Spinal cord (tissue), 10 donors: Measurements from ENCODE around the gene DCDC2B. TPM values are rescaled to one million over a fixed set of nuclear protein-coding genes. Genes with fewer than 3 reads are reported as not detected.

ENCODE experiments used
- DNase-seq, 6 donors: peaks; one replicate each; pipeline versions ENCODE4 v3.0.0 to v3.0.0-alpha.2; 2013 to 2015; ENCODE audit warnings: low spot score in 6 of 6, low read depth in 4 of 6
- H3K27ac ChIP-seq: one replicate; pipeline ENCODE4 v1.5.1; 2013; ENCODE audit warnings: low read depth, low read length, control low read depth
- H3K27me3 ChIP-seq: one replicate; pipeline ENCODE4 v1.6.1; 2013; ENCODE audit warnings: low read length; ENCODE audit not compliant: control insufficient read depth, insufficient read depth
- H3K36me3 ChIP-seq: one replicate; pipeline ENCODE4 v1.6.1; 2013; ENCODE audit warnings: low read length; ENCODE audit not compliant: control insufficient read depth, insufficient read depth
- H3K4me1 ChIP-seq: one replicate; pipeline ENCODE4 v1.6.1; 2013; ENCODE audit warnings: low read length; ENCODE audit not compliant: control insufficient read depth, insufficient read depth
- H3K4me3 ChIP-seq: one replicate; pipeline ENCODE4 v1.5.1; 2013; ENCODE audit warnings: low read depth, low read length, control low read depth
- H3K9me3 ChIP-seq: one replicate; pipeline ENCODE4 v1.6.1; 2013; ENCODE audit warnings: low read length; ENCODE audit not compliant: control insufficient read depth, insufficient read depth
- WGBS: methylation state at CpG from one replicate; pipeline ENCODE4 v1.1.5; 2013; ENCODE audit warnings: missing lambda C conversion rate; ENCODE audit not compliant: insufficient coverage; 5-methylcytosine and 5-hydroxymethylcytosine counted together
- polyA plus RNA-seq, 2 donors: library from polyadenylated mRNA; unstranded; fragments of 120-200 nt; gene quantifications; one replicate each; pipeline ENCODE4 v1.2.1, GENCODE V29; 2013; ENCODE audit not compliant: insufficient read length in 2 of 2
- total RNA-seq, 2 donors: library from RNA; depleted of rRNA in 1 of 2; stranded (reverse); fragments of 120-200 nt in 1 of 2; fragments of >200 nt in 1 of 2; gene quantifications; one replicate each; pipeline versions ENCODE4 v1.2.3 to v1.2.4, GENCODE V29; 2013 to 2014
- donor health status: healthy.

The DCDC2B gene
- total and polyA plus RNA-seq, 4 donors, result 0.28 to 2.6 (median 0.82) TPM; not detected in 1

- no peak overlapping the region for H3K27ac ChIP-seq
- no peak for DNase-seq
- no peaks in the 10 kb centered on the region for H3K9me3 ChIP-seq
- no peaks in the 10 kb centered on the region for H3K27me3 ChIP-seq
- WGBS, result 87% methylated on average over 6 of the region's 6 CpGs
- H3K4me3 ChIP-seq, result no peak overlapping the region
- H3K4me1 ChIP-seq, result peaks cover 23% of the 10 kb centered on the region
- peaks cover 79% of the 10 kb centered on the region for H3K36me3 ChIP-seq
Measured at GRCh38 chr1:32194984-32195383, 13.9 kb upstream of the DCDC2B start.

GRCh38 chr1:32195531-32195930, 13.4 kb upstream of the DCDC2B start:
- peaks cover 29% of the 10 kb centered on the region for H3K4me1 ChIP-seq
- H3K9me3 ChIP-seq, result no peaks in the 10 kb centered on the region
- 83% methylated on average over 2 of the region's 3 CpGs for WGBS
- no peak overlapping the region for H3K4me3 ChIP-seq
- DNase-seq, result no peak
- no peaks in the 10 kb centered on the region for H3K27me3 ChIP-seq
- peaks cover 74% of the 10 kb centered on the region for H3K36me3 ChIP-seq
- no peak overlapping the region for H3K27ac ChIP-seq

- Histone ChIP-seq H3K36me3 (peaks cover 67% of the 10 kb centered on the region), H3K9me3 (no peaks in the 10 kb centered on the region), H3K27me3 (no peaks in the 10 kb centered on the region), H3K4me1 (peaks cover 33% of the 10 kb centered on the region), H3K4me3 (no peak overlapping the region), H3K27ac (no peak overlapping the region)
- DNase-seq, result no peak
Measured at GRCh38 chr1:32195972-32196823, 12.7 kb upstream of the DCDC2B start.

- Histone ChIP-seq H3K27ac (no peak overlapping the region), H3K4me1 (peaks cover 42% of the 10 kb centered on the region), H3K36me3 (peaks cover 62% of the 10 kb centered on the region), H3K9me3 (no peaks in the 10 kb centered on the region), H3K27me3 (no peaks in the 10 kb centered on the region), H3K4me3 (no peak overlapping the region)
- no peak for DNase-seq
- 86% methylated on average over 1 of the region's 1 CpG for WGBS
Measured at GRCh38 chr1:32197074-32197473, 11.8 kb upstream of the DCDC2B start.

GRCh38 chr1:32197837-32198236, 11.1 kb upstream of the DCDC2B start:
- H3K36me3 ChIP-seq, result peaks cover 60% of the 10 kb centered on the region
- DNase-seq, result no peak
- 58% methylated on average over 5 of the region's 6 CpGs for WGBS

GRCh38 chr1:32198237-32199042, 10.4 kb upstream of the DCDC2B start:
- peaks cover 58% of the 10 kb centered on the region for H3K36me3 ChIP-seq
- DNase-seq, result no peak
- H3K9me3 ChIP-seq, result no peaks in the 10 kb centered on the region
- no peak overlapping the region for H3K27ac ChIP-seq
- no peak overlapping the region for H3K4me3 ChIP-seq
- WGBS, result 90% methylated on average over 3 of the region's 3 CpGs
- H3K27me3 ChIP-seq, result no peaks in the 10 kb centered on the region
- H3K4me1 ChIP-seq, result peaks cover 43% of the 10 kb centered on the region

More at GRCh38 chr1:32197837-32198236, 11.1 kb upstream of the DCDC2B start:
- Histone ChIP-seq H3K4me1 (peaks cover 43% of the 10 kb centered on the region), H3K27ac (no peak overlapping the region), H3K27me3 (no peaks in the 10 kb centered on the region), H3K9me3 (no peaks in the 10 kb centered on the region), H3K4me3 (no peak overlapping the region)

- 60% methylated on average over 2 of the region's 4 CpGs for WGBS
- Histone ChIP-seq H3K4me3 (peak overlapping the region; percentile 4), H3K27ac (peak overlapping the region; percentile 96), H3K27me3 (no peaks in the 10 kb centered on the region), H3K36me3 (peaks cover 58% of the 10 kb centered on the region), H3K4me1 (peaks cover 43% of the 10 kb centered on the region), H3K9me3 (no peaks in the 10 kb centered on the region)
- DNase-seq, result no peak
Measured at GRCh38 chr1:32199043-32199716, 9.7 kb upstream of the DCDC2B start.

- WGBS, result 33% methylated on average over 3 of the region's 6 CpGs
- no peaks in the 10 kb centered on the region for H3K9me3 ChIP-seq
- peak overlapping the region; percentile 96 for H3K27ac ChIP-seq
- no peaks in the 10 kb centered on the region for H3K27me3 ChIP-seq
- peak overlapping the region; percentile 64 for H3K4me3 ChIP-seq
- peaks cover 44% of the 10 kb centered on the region for H3K4me1 ChIP-seq
- DNase-seq, result peak in 1 of 6 donors; percentile 58
- peaks cover 57% of the 10 kb centered on the region for H3K36me3 ChIP-seq
Measured at GRCh38 chr1:32199717-32200072, 9.2 kb upstream of the DCDC2B start.

- peaks cover 52% of the 10 kb centered on the region for H3K4me1 ChIP-seq
- H3K27me3 ChIP-seq, result no peaks in the 10 kb centered on the region
- peaks cover 54% of the 10 kb centered on the region for H3K36me3 ChIP-seq
- H3K27ac ChIP-seq, result peak within 1 kb of the TSS; percentile 96
- peak within 1 kb of the TSS; percentile 64 for H3K4me3 ChIP-seq
- 0% methylated on average over 22 of the region's 34 CpGs for WGBS
- DNase-seq, result peak in 5 of 6 donors; percentile 68 to 96 (median 77)
- H3K9me3 ChIP-seq, result no peaks in the 10 kb centered on the region
Measured at GRCh38 chr1:32200226-32201010, 8.5 kb upstream of the DCDC2B start, which contains the start of gene CCDC28B. CCDC28B (plus strand) TSS chr1:32200595; CDS start chr1:32201936, 1,341 bp downstream.
